ENCODE data around the gene PDE4D.

PDE4D gene

GRCh38 chr5:59819806-59820205 is 73.7 kb downstream of the PDE4D start:
- H3K4me2 ChIP-seq (ENCODE audit: insufficient read depth, low read length, poor library complexity, severe bottlenecking), result no peak overlapping the region

GRCh38 chr5:59817536-59817935 is 76.0 kb downstream of the PDE4D start:
- Histone ChIP-seq H2AFZ (ENCODE audit: low read length) (no peak overlapping the region), H3K4ac (ENCODE audit: low read length) (no peak overlapping the region), H3K23ac (ENCODE audit: low read depth, low read length, poor library complexity) (no peak overlapping the region), H2BK120ac (ENCODE audit: low read depth, low read length) (no peak overlapping the region), H3K4me2 (ENCODE audit: insufficient read depth, low read length, poor library complexity, severe bottlenecking) (no peak overlapping the region), H2BK12ac (ENCODE audit: low read length) (no peak overlapping the region), H3K4me3 (ENCODE audit: low read length in 2 of 2) (no peak overlapping the region), H3K14ac (ENCODE audit: low read length) (no peak overlapping the region), H3K36me3 (replicated peaks in 1 of 2; ENCODE audit: control insufficient read depth in 2 of 2, insufficient read depth in 2 of 2, low read length in 2 of 2) (no peaks in the 10 kb centered on the region), H3K18ac (ENCODE audit: low read length) (no peak overlapping the region), H3K4me1 (ENCODE audit: control insufficient read depth in 2 of 2, insufficient read depth in 1 of 2, low read depth in 1 of 2, low read length in 2 of 2) (no peaks in the 10 kb centered on the region), H3K27ac (replicated peaks; ENCODE audit: low read length) (no peak overlapping the region), H3K27me3 (ENCODE audit: control insufficient read depth in 3 of 3, insufficient read depth in 3 of 3, low read depth in 1 of 3, low read length in 3 of 3) (no peaks in the 10 kb centered on the region), H3K9ac (ENCODE audit: low read depth, low read length, poor library complexity) (no peak overlapping the region), H4K91ac (ENCODE audit: low read depth, low read length, poor library complexity) (no peak overlapping the region), H3K9me3 (replicated peaks in 1 of 2; ENCODE audit: control insufficient read depth in 2 of 2, insufficient read depth in 1 of 2, low read depth in 1 of 2, low read length in 2 of 2) (no peaks in the 10 kb centered on the region), H2AK5ac (ENCODE audit: low read depth, low read length) (no peak overlapping the region), H3K79me1 (ENCODE audit: low read depth, low read length) (no peaks in the 10 kb centered on the region), H4K8ac (ENCODE audit: low read depth, low read length) (no peak overlapping the region), H2BK15ac (ENCODE audit: low read length) (no peak overlapping the region), H2BK5ac (ENCODE audit: low read length) (no peak overlapping the region)
- no CpG with 5 or more reads among the region's 6 CpGs for WGBS, 2 donors (ENCODE audit: extremely low coverage in 2 of 2, insufficient read length in 2 of 2, insufficient replicate concordance in 1 of 2)
- no peak for DNase-seq (ENCODE audit: low spot score)

More at GRCh38 chr5:59819806-59820205, 73.7 kb downstream of the PDE4D start:
- no peak overlapping the region for H2BK120ac ChIP-seq (ENCODE audit: low read depth, low read length)
- no peak overlapping the region for H2AK5ac ChIP-seq (ENCODE audit: low read depth, low read length)
- no peak overlapping the region for H2BK12ac ChIP-seq (ENCODE audit: low read length)
- no peak overlapping the region for H2AFZ ChIP-seq (ENCODE audit: low read length)
- no peak overlapping the region for H2BK15ac ChIP-seq (ENCODE audit: low read length)
- no peaks in the 10 kb centered on the region for H3K4me1 ChIP-seq (ENCODE audit: control insufficient read depth in 2 of 2, insufficient read depth in 1 of 2, low read depth in 1 of 2, low read length in 2 of 2)
- no CpG with 5 or more reads among the region's 3 CpGs for WGBS, 2 donors (ENCODE audit: extremely low coverage in 2 of 2, insufficient read length in 2 of 2, insufficient replicate concordance in 1 of 2)
- no peaks in the 10 kb centered on the region for H3K9me3 ChIP-seq (replicated peaks in 1 of 2; ENCODE audit: control insufficient read depth in 2 of 2, insufficient read depth in 1 of 2, low read depth in 1 of 2, low read length in 2 of 2)
- H3K27ac ChIP-seq (replicated peaks; ENCODE audit: low read length), result no peak overlapping the region
- H3K4me3 ChIP-seq (ENCODE audit: low read length in 2 of 2), result no peak overlapping the region
- H3K14ac ChIP-seq (ENCODE audit: low read length), result no peak overlapping the region
- no peak overlapping the region for H4K8ac ChIP-seq (ENCODE audit: low read depth, low read length)
- no peak overlapping the region for H3K9ac ChIP-seq (ENCODE audit: low read depth, low read length, poor library complexity)
- no peak overlapping the region for H4K91ac ChIP-seq (ENCODE audit: low read depth, low read length, poor library complexity)
- no peaks in the 10 kb centered on the region for H3K36me3 ChIP-seq (replicated peaks in 1 of 2; ENCODE audit: control insufficient read depth in 2 of 2, insufficient read depth in 2 of 2, low read length in 2 of 2)
- no peak for DNase-seq (ENCODE audit: low spot score)
- no peak overlapping the region for H3K4ac ChIP-seq (ENCODE audit: low read length)
- no peak overlapping the region for H2BK5ac ChIP-seq (ENCODE audit: low read length)
- H3K27me3 ChIP-seq (ENCODE audit: control insufficient read depth in 3 of 3, insufficient read depth in 3 of 3, low read depth in 1 of 3, low read length in 3 of 3), result no peaks in the 10 kb centered on the region
- H3K23ac ChIP-seq (ENCODE audit: low read depth, low read length, poor library complexity), result no peak overlapping the region
- H3K18ac ChIP-seq (ENCODE audit: low read length), result no peak overlapping the region
- no peaks in the 10 kb centered on the region for H3K79me1 ChIP-seq (ENCODE audit: low read depth, low read length)

DNA sequence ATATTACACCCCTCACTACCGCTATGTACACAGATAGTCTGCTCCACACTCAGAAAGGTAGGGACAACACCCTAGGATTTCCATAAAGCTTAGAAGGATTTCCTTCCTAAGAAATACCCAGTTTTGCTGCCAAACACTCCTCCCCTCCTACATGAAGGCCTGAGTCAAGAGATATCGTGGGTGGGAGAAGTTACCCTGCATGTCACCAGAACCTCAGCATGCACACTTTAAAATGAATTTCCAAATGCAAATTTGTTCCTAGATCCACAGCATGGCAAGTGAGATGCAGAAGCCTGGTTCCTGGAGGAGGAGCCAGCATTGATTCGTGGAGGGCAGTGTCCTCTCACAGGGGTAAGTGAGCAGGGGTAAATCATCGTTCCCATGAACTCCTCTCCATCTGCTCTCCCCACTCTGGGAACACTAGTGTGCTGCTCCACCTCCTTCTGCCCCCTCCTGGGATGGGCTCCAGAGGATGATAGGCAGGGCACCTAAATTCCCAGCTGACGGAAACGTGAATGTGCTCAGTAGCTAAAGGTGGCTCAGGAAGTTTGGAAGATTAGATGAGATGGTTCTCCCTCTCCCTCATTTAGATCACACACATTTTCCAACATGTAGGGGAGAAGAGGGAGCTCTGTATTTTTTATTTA is 76.7 kb downstream of the PDE4D start:
- Histone ChIP-seq H4K8ac (ENCODE audit: low read depth, low read length) (no peak overlapping the region), H2AFZ (ENCODE audit: low read length) (no peak overlapping the region), H2BK15ac (ENCODE audit: low read length) (no peak overlapping the region), H3K4me3 (ENCODE audit: low read length in 2 of 2) (no peak overlapping the region), H2BK12ac (ENCODE audit: low read length) (no peak overlapping the region), H3K4me2 (ENCODE audit: insufficient read depth, low read length, poor library complexity, severe bottlenecking) (no peak overlapping the region), H3K4me1 (ENCODE audit: control insufficient read depth in 2 of 2, insufficient read depth in 1 of 2, low read depth in 1 of 2, low read length in 2 of 2) (no peaks in the 10 kb centered on the region), H3K79me1 (ENCODE audit: low read depth, low read length) (no peaks in the 10 kb centered on the region), H3K18ac (ENCODE audit: low read length) (no peak overlapping the region), H2BK120ac (ENCODE audit: low read depth, low read length) (no peak overlapping the region), H3K23ac (ENCODE audit: low read depth, low read length, poor library complexity) (no peak overlapping the region), H4K91ac (ENCODE audit: low read depth, low read length, poor library complexity) (no peak overlapping the region), H2AK5ac (ENCODE audit: low read depth, low read length) (no peak overlapping the region), H3K27me3 (ENCODE audit: control insufficient read depth in 3 of 3, insufficient read depth in 3 of 3, low read depth in 1 of 3, low read length in 3 of 3) (no peaks in the 10 kb centered on the region), H2BK5ac (ENCODE audit: low read length) (no peak overlapping the region), H3K36me3 (replicated peaks in 1 of 2; ENCODE audit: control insufficient read depth in 2 of 2, insufficient read depth in 2 of 2, low read length in 2 of 2) (no peaks in the 10 kb centered on the region), H3K9ac (ENCODE audit: low read depth, low read length, poor library complexity) (no peak overlapping the region), H3K9me3 (replicated peaks in 1 of 2; ENCODE audit: control insufficient read depth in 2 of 2, insufficient read depth in 1 of 2, low read depth in 1 of 2, low read length in 2 of 2) (no peaks in the 10 kb centered on the region), H3K27ac (replicated peaks; ENCODE audit: low read length) (no peak overlapping the region), H3K4ac (ENCODE audit: low read length) (no peak overlapping the region), H3K14ac (ENCODE audit: low read length) (no peak overlapping the region)
- no CpG with 5 or more reads among the region's 6 CpGs for WGBS, 2 donors (ENCODE audit: extremely low coverage in 2 of 2, insufficient read length in 2 of 2, insufficient replicate concordance in 1 of 2)
- DNase-seq (ENCODE audit: low spot score), result no peak

GRCh38 chr5:59814537-59814872 is 79.0 kb downstream of the PDE4D start:
- Histone ChIP-seq H3K79me1 (ENCODE audit: low read depth, low read length) (no peaks in the 10 kb centered on the region), H2BK12ac (ENCODE audit: low read length) (no peak overlapping the region), H2AFZ (ENCODE audit: low read length) (no peak overlapping the region), H3K36me3 (replicated peaks in 1 of 2; ENCODE audit: control insufficient read depth in 2 of 2, insufficient read depth in 2 of 2, low read length in 2 of 2) (no peaks in the 10 kb centered on the region), H3K27me3 (ENCODE audit: control insufficient read depth in 3 of 3, insufficient read depth in 3 of 3, low read depth in 1 of 3, low read length in 3 of 3) (no peaks in the 10 kb centered on the region), H3K4ac (ENCODE audit: low read length) (no peak overlapping the region), H4K91ac (ENCODE audit: low read depth, low read length, poor library complexity) (no peak overlapping the region), H3K27ac (replicated peaks; ENCODE audit: low read length) (no peak overlapping the region), H3K18ac (ENCODE audit: low read length) (no peak overlapping the region), H3K23ac (ENCODE audit: low read depth, low read length, poor library complexity) (no peak overlapping the region), H3K4me2 (ENCODE audit: insufficient read depth, low read length, poor library complexity, severe bottlenecking) (no peak overlapping the region), H3K4me3 (ENCODE audit: low read length in 2 of 2) (no peak overlapping the region), H2BK15ac (ENCODE audit: low read length) (no peak overlapping the region), H4K8ac (ENCODE audit: low read depth, low read length) (no peak overlapping the region), H3K4me1 (ENCODE audit: control insufficient read depth in 2 of 2, insufficient read depth in 1 of 2, low read depth in 1 of 2, low read length in 2 of 2) (no peaks in the 10 kb centered on the region), H3K14ac (ENCODE audit: low read length) (no peak overlapping the region), H2BK5ac (ENCODE audit: low read length) (no peak overlapping the region), H3K9ac (ENCODE audit: low read depth, low read length, poor library complexity) (no peak overlapping the region), H2BK120ac (ENCODE audit: low read depth, low read length) (no peak overlapping the region), H3K9me3 (replicated peaks in 1 of 2; ENCODE audit: control insufficient read depth in 2 of 2, insufficient read depth in 1 of 2, low read depth in 1 of 2, low read length in 2 of 2) (no peaks in the 10 kb centered on the region), H2AK5ac (ENCODE audit: low read depth, low read length) (no peak overlapping the region)
- WGBS, 2 donors (ENCODE audit: extremely low coverage in 2 of 2, insufficient read length in 2 of 2, insufficient replicate concordance in 1 of 2), result no CpG with 5 or more reads among the region's 2 CpGs
- no peak for DNase-seq (ENCODE audit: low spot score)
